HEK293 (cell line): Measurements from ENCODE around the gene DNM1L.

Source experiments
- BCL11A ChIP-seq: fragments of 450-650 bp; formaldehyde crosslinking; IDR thresholded peaks from 2 replicates; pipeline ENCODE4 v1.5.1; 2016; ENCODE audit warnings: low read depth, missing biosample characterization, missing genetic modification characterization
- BCL6B ChIP-seq: fragments of 450-650 bp; formaldehyde crosslinking; IDR thresholded peaks from 2 replicates; pipeline ENCODE4 v1.5.1; 2017; ENCODE audit warnings: missing biosample characterization, missing genetic modification characterization
- GFI1B ChIP-seq: fragments of 450-650 bp; formaldehyde crosslinking; IDR thresholded peaks from 2 replicates; pipeline ENCODE4 v1.5.1; 2016; ENCODE audit warnings: missing biosample characterization, missing genetic modification characterization
- KLF10 ChIP-seq: fragments of 450-650 bp; IDR thresholded peaks from 2 replicates; pipeline ENCODE4 v1.5.1; 2018; ENCODE audit warnings: missing biosample characterization, mild to moderate bottlenecking, missing genetic modification characterization
- KLF8 ChIP-seq: fragments of 450-650 bp; formaldehyde crosslinking; IDR thresholded peaks from 2 replicates; pipeline ENCODE4 v1.5.1; 2016; ENCODE audit warnings: missing biosample characterization, missing genetic modification characterization
- MZF1 ChIP-seq: fragments of 450-650 bp; formaldehyde crosslinking; IDR thresholded peaks from 2 replicates; pipeline ENCODE4 v1.5.1; 2017; ENCODE audit warnings: missing biosample characterization, missing genetic modification characterization, borderline replicate concordance
- PRDM1 ChIP-seq: fragments of 450-650 bp; formaldehyde crosslinking; IDR thresholded peaks from 2 replicates; pipeline ENCODE4; 2016; ENCODE audit warnings: missing biosample characterization, missing genetic modification characterization
- PRDM10 ChIP-seq: fragments of 450-650 bp; formaldehyde crosslinking; IDR thresholded peaks from 2 replicates; pipeline ENCODE4 v1.5.1; 2016; ENCODE audit warnings: missing biosample characterization, missing genetic modification characterization
- TRIM28 ChIP-seq: IDR thresholded peaks from 2 replicates; pipeline ENCODE4 v1.6.1; 2011; ENCODE audit warnings: low read length, control low read depth, borderline replicate concordance
- WT1 ChIP-seq: fragments of 450-650 bp; formaldehyde crosslinking; IDR thresholded peaks from 2 replicates; pipeline ENCODE4 v1.5.1; 2016; ENCODE audit warnings: missing biosample characterization, missing genetic modification characterization
- YY1 ChIP-seq: fragments of 450-650 bp; formaldehyde crosslinking; IDR thresholded peaks from 2 replicates; pipeline ENCODE4 v1.5.1; 2018; ENCODE audit warnings: missing biosample characterization, missing genetic modification characterization
- ZNF133 ChIP-seq: fragments of 450-650 bp; formaldehyde crosslinking; IDR thresholded peaks from 2 replicates; pipeline ENCODE4 v1.5.1; 2016; ENCODE audit warnings: missing biosample characterization, missing genetic modification characterization
- ZNF138 ChIP-seq: fragments of 450-650 bp; formaldehyde crosslinking; IDR thresholded peaks from 2 replicates; pipeline ENCODE4 v1.5.1; 2016; ENCODE audit warnings: missing biosample characterization, missing genetic modification characterization, borderline replicate concordance
- ZNF302 ChIP-seq: fragments of 450-650 bp; formaldehyde crosslinking; IDR thresholded peaks from 2 replicates; pipeline ENCODE4 v1.5.1; 2016; ENCODE audit warnings: missing biosample characterization, missing genetic modification characterization, low read depth
- ZNF335 ChIP-seq: fragments of 450-650 bp; formaldehyde crosslinking; conservative IDR thresholded peaks from 2 replicates; pipeline ENCODE4 v1.5.1; 2016; ENCODE audit warnings: missing biosample characterization, missing genetic modification characterization
- ZNF362 ChIP-seq: fragments of 450-650 bp; formaldehyde crosslinking; IDR thresholded peaks from 2 replicates; pipeline ENCODE4 v1.5.1; 2016; ENCODE audit warnings: missing biosample characterization, missing genetic modification characterization
- ZNF416 ChIP-seq: fragments of 450-650 bp; formaldehyde crosslinking; IDR thresholded peaks from 2 replicates; pipeline ENCODE4 v1.5.1; 2016; ENCODE audit warnings: missing biosample characterization, missing genetic modification characterization
- ZNF560 ChIP-seq: fragments of 450-650 bp; formaldehyde crosslinking; IDR thresholded peaks from 2 replicates; pipeline ENCODE4 v1.5.1; 2017; ENCODE audit warnings: missing biosample characterization, missing genetic modification characterization, borderline replicate concordance
- ZNF571 ChIP-seq: fragments of 450-650 bp; formaldehyde crosslinking; IDR thresholded peaks from 2 replicates; pipeline ENCODE4 v1.5.0; 2017; ENCODE audit warnings: missing biosample characterization, missing genetic modification characterization
- ZNF585B ChIP-seq: fragments of 450-650 bp; formaldehyde crosslinking; IDR thresholded peaks from 2 replicates; pipeline ENCODE4 v1.5.1; 2016; ENCODE audit warnings: missing biosample characterization, missing genetic modification characterization
- ZNF704 ChIP-seq: fragments of 450-650 bp; formaldehyde crosslinking; IDR thresholded peaks from 2 replicates; pipeline ENCODE4 v1.5.1; 2016; ENCODE audit warnings: missing biosample characterization, missing genetic modification characterization
- ZNF707 ChIP-seq: fragments of 450-650 bp; formaldehyde crosslinking; IDR thresholded peaks from 2 replicates; pipeline ENCODE4 v1.5.1; 2016; ENCODE audit warnings: missing biosample characterization, missing genetic modification characterization
- ZNF747 ChIP-seq: fragments of 450-650 bp; formaldehyde crosslinking; IDR thresholded peaks from 2 replicates; pipeline ENCODE4 v1.5.1; 2016; ENCODE audit warnings: missing biosample characterization, missing genetic modification characterization
- ZSCAN18 ChIP-seq: fragments of 450-650 bp; formaldehyde crosslinking; IDR thresholded peaks from 2 replicates; pipeline ENCODE4 v1.5.1; 2016; ENCODE audit warnings: missing biosample characterization, missing genetic modification characterization

DNM1L gene

GRCh38 chr12:32755654-32756475 lies 76.8 kb downstream of the DNM1L start, which contains the start of gene YARS2 (continued):
- TF ChIP-seq PRDM1 (tag by site-specific recombination) (no peak), ZSCAN18 (no peak), KLF8 (peak; percentile 17; the same call in 1 of the 2 replicates), BCL6B (tag by site-specific recombination) (no peak), BCL11A (tag by site-specific recombination) (no peak), MZF1 (tag by site-specific recombination) (peak; percentile 43; the same call in 1 of the 2 replicates), ZNF416 (tag by site-specific recombination) (no peak), ZNF362 (tag by site-specific recombination) (no peak), ZNF585B (tag by site-specific recombination) (no peak), ZNF571 (no peak), TRIM28 (no peak), ZNF707 (tag by site-specific recombination) (no peak; the same call in 1 of the 2 replicates), PRDM10 (tag by site-specific recombination) (no peak), ZNF704 (tag by site-specific recombination) (no peak), ZNF747 (no peak), ZNF335 (tag by site-specific recombination) (peak; percentile 90), ZNF138 (tag by site-specific recombination) (no peak), WT1 (tag by site-specific recombination) (no peak), ZNF560 (no peak), ZNF302 (tag by site-specific recombination) (no peak), KLF10 (tag by site-specific recombination) (peak; percentile 75), GFI1B (tag by site-specific recombination) (no peak), YY1 (tag by site-specific recombination) (peak; percentile 92), ZNF133 (tag by site-specific recombination) (no peak)
